ENCODE results near the gene NUDCD3. TPM values are rescaled to one million over a fixed set of nuclear protein-coding genes. Genes with fewer than 3 reads are reported as not detected.

The NUDCD3 gene
- total and polyA plus RNA-seq, 7 donors = 34.6 to 140 (median 97.7) TPM

- peaks cover 16% of the 10 kb centered on the region for H3K4me1 ChIP-seq
- 42 to 56% (median 53%) methylated on average over 1 of the region's 1 CpG for WGBS, 3 donors
- H3K4me3 ChIP-seq = no peak overlapping the region
- intact Hi-C loops (cut with DNase I) = loop anchor here in 1 of 2 donors (5.0 kb wide), 1 partner anchor 36 kb away; no protein-coding TSS in a partner anchor
- no peak overlapping the region for H3K27ac ChIP-seq
- peak; percentile 28 for TF ChIP-seq CTCF (IDR thresholded peaks at IDR 0.05)
- H3K27me3 ChIP-seq (ENCODE audit: insufficient read depth in 3 of 3, low read length in 2 of 3) = no peaks in the 10 kb centered on the region
- no peak for DNase-seq
- no peaks in the 10 kb centered on the region for H3K9me3 ChIP-seq
- H3K36me3 ChIP-seq (ENCODE audit: insufficient read depth in 1 of 2, low read depth in 1 of 2) = peaks cover 0 to 17% of the 10 kb centered on the region in 2 donors
- peak in 2 of 4 donors; percentile 37 to 41 for ATAC-seq
Measured at GRCh38 chr7:44463169-44463808, 27.2 kb downstream of the NUDCD3 start.

GRCh38 chr7:44461387-44461786 is 29.1 kb downstream of the NUDCD3 start:
- no peak overlapping the region for H3K27ac ChIP-seq
- TF ChIP-seq CTCF (IDR thresholded peaks at IDR 0.05) = no peak
- intact Hi-C loops (cut with DNase I) = loop anchor here in 1 of 2 donors (5.0 kb wide), 1 partner anchor 34 kb away; no protein-coding TSS in a partner anchor
- peaks cover 10% of the 10 kb centered on the region for H3K4me1 ChIP-seq
- peaks cover 0 to 2% of the 10 kb centered on the region in 2 donors for H3K36me3 ChIP-seq (ENCODE audit: insufficient read depth in 1 of 2, low read depth in 1 of 2)
- no peaks in the 10 kb centered on the region for H3K27me3 ChIP-seq (ENCODE audit: insufficient read depth in 3 of 3, low read length in 2 of 3)
- no peak for ATAC-seq
- WGBS, 3 donors = 57 to 87% (median 86%) methylated on average over 2 of the region's 2 CpGs
- no peak for DNase-seq
- no peaks in the 10 kb centered on the region for H3K9me3 ChIP-seq
- H3K4me3 ChIP-seq = no peak overlapping the region

- no peak for ATAC-seq
- H3K4me3 ChIP-seq = no peak overlapping the region
- no peak for DNase-seq
- intact Hi-C loops (cut with DNase I) = loop anchor here in 1 of 2 donors (5.0 kb wide), 1 partner anchor 33 kb away; no protein-coding TSS in a partner anchor
- no peaks in the 10 kb centered on the region for H3K36me3 ChIP-seq (ENCODE audit: insufficient read depth in 1 of 2, low read depth in 1 of 2)
- no peaks in the 10 kb centered on the region for H3K27me3 ChIP-seq (ENCODE audit: insufficient read depth in 3 of 3, low read length in 2 of 3)
- WGBS, 3 donors = 79 to 84% (median 82%) methylated on average over 3 of the region's 3 CpGs
- no peaks in the 10 kb centered on the region for H3K9me3 ChIP-seq
- H3K27ac ChIP-seq = no peak overlapping the region
- H3K4me1 ChIP-seq = peaks cover 11% of the 10 kb centered on the region
- TF ChIP-seq CTCF (IDR thresholded peaks at IDR 0.05) = no peak
Measured at GRCh38 chr7:44460325-44460724, 30.1 kb downstream of the NUDCD3 start.

- no peak for ATAC-seq
- WGBS, 3 donors = 92 to 97% (median 93%) methylated on average over 3 of the region's 3 CpGs
- no peak for TF ChIP-seq CTCF (IDR thresholded peaks at IDR 0.05)
Measured at GRCh38 chr7:44455155-44455554, 35.3 kb downstream of the NUDCD3 start.

More at GRCh38 chr7:44455155-44455554, 35.3 kb downstream of the NUDCD3 start:
- Histone ChIP-seq H3K4me3 (no peak overlapping the region), H3K36me3 (ENCODE audit: insufficient read depth in 1 of 2, low read depth in 1 of 2) (no peaks in the 10 kb centered on the region), H3K9me3 (no peaks in the 10 kb centered on the region), H3K27ac (no peak overlapping the region), H3K4me1 (peaks cover 24% of the 10 kb centered on the region), H3K27me3 (ENCODE audit: insufficient read depth in 3 of 3, low read length in 2 of 3) (no peaks in the 10 kb centered on the region)
- intact Hi-C loops (cut with DNase I) = loop anchor here in 1 of 2 donors (5.0 kb wide), 1 partner anchor 278 kb away; no protein-coding TSS in a partner anchor
- no peak for DNase-seq

Measured in psoas muscle (tissue), 8 donors.